ENCODE measurements around the gene PSMD14. TPM values are rescaled to one million over a fixed set of nuclear protein-coding genes. Genes with fewer than 3 reads are reported as not detected.

Gene PSMD14
- total and polyA plus RNA-seq, 2 of the 8 experiments (the other 6 are each of a cell fraction or from before 2014, with no cell fraction given): 53.9 to 88.7 TPM

DNA sequence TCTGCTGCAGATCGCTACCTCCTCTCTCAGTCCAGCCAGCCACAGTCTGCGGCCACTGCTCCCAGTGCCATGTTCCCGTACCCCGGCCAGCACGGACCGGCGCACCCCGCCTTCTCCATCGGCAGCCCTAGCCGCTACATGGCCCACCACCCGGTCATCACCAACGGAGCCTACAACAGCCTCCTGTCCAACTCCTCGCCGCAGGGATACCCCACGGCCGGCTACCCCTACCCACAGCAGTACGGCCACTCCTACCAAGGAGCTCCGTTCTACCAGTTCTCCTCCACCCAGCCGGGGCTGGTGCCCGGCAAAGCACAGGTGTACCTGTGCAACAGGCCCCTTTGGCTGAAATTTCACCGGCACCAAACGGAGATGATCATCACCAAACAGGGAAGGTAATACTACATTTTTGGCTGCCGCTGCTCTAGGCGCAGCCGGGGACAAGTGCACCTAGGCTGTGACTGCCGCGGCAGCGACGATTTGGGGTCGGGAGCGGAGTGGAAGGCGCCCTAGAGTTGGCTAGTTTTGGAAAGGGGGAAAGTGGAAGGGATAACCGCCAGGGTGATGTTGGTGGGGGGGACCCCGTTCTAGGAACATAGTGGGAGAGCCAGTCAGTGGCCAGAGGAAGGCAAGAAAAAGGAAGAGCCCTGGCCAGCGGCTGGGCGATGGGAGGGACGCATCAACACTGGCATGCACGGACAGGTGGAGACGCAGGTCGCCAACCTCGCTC, 108.6 kb downstream of the PSMD14 start (continued):
- TF ChIP-seq SAP30 (IDR thresholded peaks at IDR 0.05; ENCODE audit: insufficient read depth, insufficient replicate concordance, low read length) (no peak), BACH1 (IDR thresholded peaks at IDR 0.05; ENCODE audit: low read length) (no peak), SUZ12 (IDR thresholded peaks at IDR 0.05; ENCODE audit: low read length) (peak; percentile 99), CEBPB (IDR thresholded peaks at IDR 0.05; ENCODE audit: low read depth, low read length) (no peak), RFX5 (IDR thresholded peaks at IDR 0.05; ENCODE audit: borderline replicate concordance, low read depth, low read length) (no peak)

All from H1 (cell line).